K562 (cell line): ENCODE results near the gene CDK14.

ENCODE experiments used
- E2F4 ChIP-seq: sonication (generic); formaldehyde crosslinking; IDR thresholded peaks from 2 replicates; pipeline ENCODE4 v1.8.0; 2022; ENCODE audit warnings: mild to moderate bottlenecking, low read depth, missing genetic modification reagents
- ELF4 ChIP-seq: fragments of 450-650 bp; formaldehyde crosslinking; IDR thresholded peaks from 2 replicates; pipeline ENCODE4 v1.4.0; 2022; ENCODE audit warnings: missing genetic modification characterization
- EP300 ChIP-seq: IDR thresholded peaks from 2 replicates; pipeline ENCODE4 v1.6.1; 2012; ENCODE audit warnings: low read length, improper control_type of control experiment
- GTF2F1 ChIP-seq: IDR thresholded peaks from 2 replicates; pipeline ENCODE4 v1.6.1; 2011; ENCODE audit warnings: low read depth, low read length, improper control_type of control experiment
- HMGXB4 ChIP-seq: sonication (generic); formaldehyde crosslinking; IDR thresholded peaks from 2 replicates; pipeline ENCODE4 v1.8.1; 2023; ENCODE audit warnings: mild to moderate bottlenecking, missing genetic modification reagents
- MLX ChIP-seq, 2 experiments: fragments of 450-650 bp in 1 of 2; sonication (generic) in 1 of 2; formaldehyde crosslinking; conservative IDR thresholded peaks; 2 replicates each; pipeline versions ENCODE4 v1.4.0 to v1.8.1; 2020 to 2022; ENCODE audit warnings: mild to moderate bottlenecking in 1 of 2, missing genetic modification reagents in 1 of 2
- OTX1 ChIP-seq: fragments of 450-650 bp; formaldehyde crosslinking; IDR thresholded peaks from 2 replicates; pipeline ENCODE4 v1.4.0; 2022; ENCODE audit warnings: mild to moderate bottlenecking
- POLR2A ChIP-seq: fragments of 450-650 bp; conservative IDR thresholded peaks from 2 replicates; pipeline ENCODE4 v1.6.1; 2016
- TCF7L2 ChIP-seq: fragments of 150-350 bp; IDR thresholded peaks from 2 replicates; pipeline ENCODE4 v1.6.1; 2016; ENCODE audit warnings: low read depth, mild to moderate bottlenecking, low read length, moderate library complexity
- TF ChIP-seq, protein P1 (sequence below): sonication (generic); formaldehyde crosslinking; IDR thresholded peaks from 2 replicates; pipeline ENCODE4 v1.9.0; 2022; ENCODE audit warnings: mild to moderate bottlenecking, missing genetic modification reagents
- TF ChIP-seq, protein P2 (sequence below): fragments of 250-450 bp; sonication (Bioruptor Pico); IDR thresholded peaks from 2 replicates; pipeline ENCODE4 v1.5.0; 2021

DNA sequence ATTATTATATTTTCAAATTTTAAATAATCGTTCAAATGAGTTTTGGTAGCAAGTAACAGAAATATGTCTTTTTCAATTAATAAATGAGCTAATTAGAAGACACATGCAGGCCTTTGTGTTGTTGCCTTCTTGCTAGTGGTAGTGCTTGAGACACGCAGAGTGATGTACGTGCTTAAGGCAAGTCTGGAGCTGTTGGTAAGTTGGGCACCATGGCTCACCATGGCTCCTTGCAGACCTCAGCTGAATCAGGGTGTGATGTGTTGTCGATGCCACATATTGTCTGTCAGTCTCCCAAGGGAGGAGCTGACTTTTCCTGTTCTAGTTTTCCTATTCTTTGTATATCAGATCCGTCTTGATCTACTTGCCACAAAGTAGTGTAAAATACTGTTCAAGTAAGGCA, 8.3 kb downstream of the CDK14 start:
- TF ChIP-seq GTF2F1 (no peak), E2F4 (CRISPR knock-in tag) (no peak), TCF7L2 (no peak), MLX (CRISPR knock-in tag; conservative IDR thresholded peaks at IDR 0.05) (no peak), OTX1 (CRISPR knock-in tag) (no peak), POLR2A (no peak), HMGXB4 (no peak), EP300 (no peak), ELF4 (CRISPR knock-in tag) (no peak)
- TF ChIP-seq, protein P1, sequence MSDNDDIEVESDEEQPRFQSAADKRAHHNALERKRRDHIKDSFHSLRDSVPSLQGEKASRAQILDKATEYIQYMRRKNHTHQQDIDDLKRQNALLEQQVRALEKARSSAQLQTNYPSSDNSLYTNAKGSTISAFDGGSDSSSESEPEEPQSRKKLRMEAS (CRISPR knock-in tag): no peak
- TF ChIP-seq, protein P2, sequence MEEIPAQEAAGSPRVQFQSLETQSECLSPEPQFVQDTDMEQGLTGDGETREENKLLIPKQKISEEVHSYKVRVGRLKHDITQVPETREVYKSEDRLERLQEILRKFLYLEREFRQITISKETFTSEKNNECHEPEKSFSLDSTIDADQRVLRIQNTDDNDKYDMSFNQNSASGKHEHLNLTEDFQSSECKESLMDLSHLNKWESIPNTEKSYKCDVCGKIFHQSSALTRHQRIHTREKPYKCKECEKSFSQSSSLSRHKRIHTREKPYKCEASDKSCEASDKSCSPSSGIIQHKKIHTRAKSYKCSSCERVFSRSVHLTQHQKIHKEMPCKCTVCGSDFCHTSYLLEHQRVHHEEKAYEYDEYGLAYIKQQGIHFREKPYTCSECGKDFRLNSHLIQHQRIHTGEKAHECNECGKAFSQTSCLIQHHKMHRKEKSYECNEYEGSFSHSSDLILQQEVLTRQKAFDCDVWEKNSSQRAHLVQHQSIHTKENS: no peak
